MM.1S (cell line): ENCODE data around the gene PTPRN2.

Experiments
- CTCF ChIP-seq: fragments of 300-600 bp; sonication (generic); IDR thresholded peaks from 2 replicates; pipeline ENCODE4 v1.5.1; 2016; ENCODE audit warnings: antibody characterized with exemption, low read length, mixed read lengths
- EZH2 ChIP-seq: fragments of 300-600 bp; sonication (generic); optimal IDR thresholded peaks from 2 replicates; pipeline ENCODE3; 2017; ENCODE audit warnings: low read depth, mild to moderate bottlenecking, antibody characterized with exemption, low read length, mixed read lengths

GRCh38 chr7:157769526-157770215 lies 818.0 kb downstream of the PTPRN2 start:
- no peak for TF ChIP-seq CTCF
- TF ChIP-seq EZH2: no peak
